ENCODE measurements around the gene SESN3.

- TF ChIP-seq, protein P1, sequence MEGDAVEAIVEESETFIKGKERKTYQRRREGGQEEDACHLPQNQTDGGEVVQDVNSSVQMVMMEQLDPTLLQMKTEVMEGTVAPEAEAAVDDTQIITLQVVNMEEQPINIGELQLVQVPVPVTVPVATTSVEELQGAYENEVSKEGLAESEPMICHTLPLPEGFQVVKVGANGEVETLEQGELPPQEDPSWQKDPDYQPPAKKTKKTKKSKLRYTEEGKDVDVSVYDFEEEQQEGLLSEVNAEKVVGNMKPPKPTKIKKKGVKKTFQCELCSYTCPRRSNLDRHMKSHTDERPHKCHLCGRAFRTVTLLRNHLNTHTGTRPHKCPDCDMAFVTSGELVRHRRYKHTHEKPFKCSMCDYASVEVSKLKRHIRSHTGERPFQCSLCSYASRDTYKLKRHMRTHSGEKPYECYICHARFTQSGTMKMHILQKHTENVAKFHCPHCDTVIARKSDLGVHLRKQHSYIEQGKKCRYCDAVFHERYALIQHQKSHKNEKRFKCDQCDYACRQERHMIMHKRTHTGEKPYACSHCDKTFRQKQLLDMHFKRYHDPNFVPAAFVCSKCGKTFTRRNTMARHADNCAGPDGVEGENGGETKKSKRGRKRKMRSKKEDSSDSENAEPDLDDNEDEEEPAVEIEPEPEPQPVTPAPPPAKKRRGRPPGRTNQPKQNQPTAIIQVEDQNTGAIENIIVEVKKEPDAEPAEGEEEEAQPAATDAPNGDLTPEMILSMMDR (conservative IDR thresholded peaks at IDR 0.05; ENCODE audit: low read depth, low read length) = no peak
- TF ChIP-seq EZH2 (IDR thresholded peaks at IDR 0.05; ENCODE audit: low read length, unreplicated experiment) (no peak), EZH2phosphoT487 (IDR thresholded peaks at IDR 0.05; ENCODE audit: borderline replicate concordance, low read length) (no peak)
Measured at GRCh38 chr11:95200781-95201457, 30.1 kb downstream of the SESN3 start.

Measured in PC-3 (cell line).